Stimulated activated naive CD4-positive, alpha-beta T cell (primary cell): ENCODE measurements around the gene SCAI.
"Not testable (repeated sequence)": the region's sequence is repeated elsewhere in the genome, so short reads cannot be mapped to it uniquely, and the experiment has no call there.

Experiments used
- DNase-seq, 6 experiments: peaks; one replicate each; lab custom pipeline; 2025; lab: John Stamatoyannopoulos, UW

The SCAI gene

GRCh38 chr9:125150349-125151245, 7.3 kb upstream of the SCAI start:
- no peak for DNase-seq

- no peak for DNase-seq
Measured at GRCh38 chr9:125147401-125147951, 4.1 kb upstream of the SCAI start.

GRCh38 chr9:125146247-125146646, 2.9 kb upstream of the SCAI start:
- DNase-seq: no peak

- no peak for DNase-seq
Measured at GRCh38 chr9:125145425-125145824, 2.1 kb upstream of the SCAI start.

- peak in 3 of 6 experiments; percentile 7 to 19 (median 18) for DNase-seq
Measured at GRCh38 chr9:125142560-125143376, 560 bp downstream of the SCAI start.

GRCh38 chr9:125141751-125142150, 1.6 kb downstream of the SCAI start:
- DNase-seq: no peak

GRCh38 chr9:125141251-125141650, 2.1 kb downstream of the SCAI start:
- DNase-seq: no peak

GRCh38 chr9:125140576-125140975, 2.8 kb downstream of the SCAI start:
- DNase-seq: no peak

GRCh38 chr9:125137200-125137599, 6.1 kb downstream of the SCAI start:
- no peak for DNase-seq

GRCh38 chr9:125134976-125135375, 8.4 kb downstream of the SCAI start:
- no peak for DNase-seq

GRCh38 chr9:125133403-125134329, 9.7 kb downstream of the SCAI start:
- no peak for DNase-seq

GRCh38 chr9:125131778-125132177, 11.6 kb downstream of the SCAI start:
- DNase-seq: no peak

GRCh38 chr9:125126019-125126746, 17.1 kb downstream of the SCAI start:
- DNase-seq: peak; percentile 71 to 91 (median 81)

GRCh38 chr9:125125523-125125922, 17.8 kb downstream of the SCAI start:
- DNase-seq: no peak

GRCh38 chr9:125121146-125121545, 22.2 kb downstream of the SCAI start:
- DNase-seq: peak in 3 of 6 experiments; percentile 8 to 32 (median 30)

GRCh38 chr9:125119643-125120286, 23.6 kb downstream of the SCAI start:
- DNase-seq: peak in 3 of 6 experiments; percentile 38 to 57 (median 46)

GRCh38 chr9:125118696-125119095, 24.6 kb downstream of the SCAI start:
- DNase-seq: not testable (repeated sequence)

GRCh38 chr9:125114503-125114902, 28.8 kb downstream of the SCAI start:
- not testable (repeated sequence) for DNase-seq

GRCh38 chr9:125110464-125110863, 32.9 kb downstream of the SCAI start:
- DNase-seq: no peak

GRCh38 chr9:125108541-125108940, 34.8 kb downstream of the SCAI start:
- not testable (repeated sequence) for DNase-seq
